ENCODE results near the gene RASGRF1. TPM values are rescaled to one million over a fixed set of nuclear protein-coding genes. Genes with fewer than 3 reads are reported as not detected.

Gene RASGRF1
- total RNA-seq, 1 experiment from 2014 or later, result 4.2 TPM

Other genes with a start within 250 kb of the RASGRF1 start
- gene MORF4L1, start 217.9 kb downstream of the RASGRF1 start, total RNA-seq (2014; rRNA removed; shearing (Covaris generic)), result 135 and 142 TPM in 2 replicates
- gene CTSH, start 145.7 kb downstream of the RASGRF1 start, total RNA-seq (2014; rRNA removed; shearing (Covaris generic)), result 492 and 536 TPM in 2 replicates
- gene ANKRD34C, start 191.9 kb upstream of the RASGRF1 start, total RNA-seq (2014; rRNA removed; shearing (Covaris generic)), result not detected in 2 replicates
- 212 and 218 TPM in 2 replicates for gene TMED3, start 220.3 kb upstream of the RASGRF1 start, total RNA-seq (2014; rRNA removed; shearing (Covaris generic))

Data from HT-29 (cell line).